Measurements from ENCODE around the gene MSTN. TPM values are rescaled to one million over a fixed set of nuclear protein-coding genes. Genes with fewer than 3 reads are reported as not detected.
A peak's percentile ranks its signal among the peaks of the same experiment; 100 is the strongest.

MSTN gene
- total RNA-seq, 1 donor from 2014 or later, result 0.18 TPM

DNA sequence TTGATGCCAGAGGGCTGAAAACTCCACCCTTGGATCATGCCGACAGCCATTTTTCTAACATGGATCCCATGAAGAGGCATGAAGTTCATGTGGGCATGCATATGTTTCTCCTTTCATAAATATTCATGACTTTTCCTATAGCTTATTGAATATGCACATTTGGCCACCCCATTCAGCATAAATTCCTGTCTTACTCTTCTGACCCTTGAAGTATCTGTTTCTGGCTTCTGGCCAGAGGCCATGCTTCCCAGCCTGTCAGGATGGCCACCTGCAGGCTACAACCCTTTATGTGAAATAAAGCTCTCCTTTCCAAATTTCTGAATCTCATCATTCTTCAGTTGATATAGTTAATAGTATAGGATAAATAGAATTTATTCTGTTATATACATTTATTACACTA, 19.6 kb upstream of the MSTN start:
- H3K4me3 ChIP-seq, result no peak overlapping the region
- TF ChIP-seq, protein P1, sequence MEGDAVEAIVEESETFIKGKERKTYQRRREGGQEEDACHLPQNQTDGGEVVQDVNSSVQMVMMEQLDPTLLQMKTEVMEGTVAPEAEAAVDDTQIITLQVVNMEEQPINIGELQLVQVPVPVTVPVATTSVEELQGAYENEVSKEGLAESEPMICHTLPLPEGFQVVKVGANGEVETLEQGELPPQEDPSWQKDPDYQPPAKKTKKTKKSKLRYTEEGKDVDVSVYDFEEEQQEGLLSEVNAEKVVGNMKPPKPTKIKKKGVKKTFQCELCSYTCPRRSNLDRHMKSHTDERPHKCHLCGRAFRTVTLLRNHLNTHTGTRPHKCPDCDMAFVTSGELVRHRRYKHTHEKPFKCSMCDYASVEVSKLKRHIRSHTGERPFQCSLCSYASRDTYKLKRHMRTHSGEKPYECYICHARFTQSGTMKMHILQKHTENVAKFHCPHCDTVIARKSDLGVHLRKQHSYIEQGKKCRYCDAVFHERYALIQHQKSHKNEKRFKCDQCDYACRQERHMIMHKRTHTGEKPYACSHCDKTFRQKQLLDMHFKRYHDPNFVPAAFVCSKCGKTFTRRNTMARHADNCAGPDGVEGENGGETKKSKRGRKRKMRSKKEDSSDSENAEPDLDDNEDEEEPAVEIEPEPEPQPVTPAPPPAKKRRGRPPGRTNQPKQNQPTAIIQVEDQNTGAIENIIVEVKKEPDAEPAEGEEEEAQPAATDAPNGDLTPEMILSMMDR (IDR thresholded peaks at IDR 0.05), result no peak
- H3K9me3 ChIP-seq, result no peaks in the 10 kb centered on the region
- no peaks in the 10 kb centered on the region for H3K27me3 ChIP-seq (ENCODE audit: low read depth)
- no peak for ATAC-seq
- intact Hi-C loops (cut with DNase I), result loop anchor here (10.0 kb wide), 1 partner anchor 193 kb away; no protein-coding TSS in a partner anchor
- H3K4me1 ChIP-seq, result no peaks in the 10 kb centered on the region
- H3K27ac ChIP-seq, result no peak overlapping the region
- no peak for DNase-seq
- H3K36me3 ChIP-seq, result no peaks in the 10 kb centered on the region

- ATAC-seq, result no peak
- H3K4me3 ChIP-seq, result no peak overlapping the region
- no peaks in the 10 kb centered on the region for H3K27me3 ChIP-seq (ENCODE audit: low read depth)
- DNase-seq, result no peak
- intact Hi-C loops (cut with DNase I), result loop anchor here (10.0 kb wide), 1 partner anchor 194 kb away; no protein-coding TSS in a partner anchor
- no peaks in the 10 kb centered on the region for H3K9me3 ChIP-seq
- H3K4me1 ChIP-seq, result no peaks in the 10 kb centered on the region
- H3K36me3 ChIP-seq, result no peaks in the 10 kb centered on the region
- TF ChIP-seq, protein P1 (IDR thresholded peaks at IDR 0.05), result no peak
- no peak overlapping the region for H3K27ac ChIP-seq
Measured at GRCh38 chr2:190080527-190081049, 18.1 kb upstream of the MSTN start.

DNA sequence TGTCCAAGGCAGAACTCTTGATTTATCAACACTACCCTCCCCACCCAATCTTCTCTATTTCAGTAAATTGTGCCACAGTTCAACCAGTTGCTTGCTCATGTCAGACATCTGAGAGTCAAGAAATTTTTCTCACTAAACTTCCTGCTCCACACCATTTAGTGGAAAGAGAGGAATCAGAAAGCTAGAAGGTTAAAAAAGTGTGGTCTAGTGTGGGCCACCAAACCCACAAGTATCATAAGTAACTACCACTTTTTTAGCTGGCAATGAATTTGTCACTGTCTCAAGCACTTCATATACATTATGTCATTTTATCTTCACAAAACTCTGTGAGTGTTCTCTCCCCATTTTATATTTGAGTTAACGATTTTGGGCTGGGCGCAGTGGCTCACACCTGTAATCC, 16.6 kb upstream of the MSTN start:
- no peak for ATAC-seq
- no peaks in the 10 kb centered on the region for H3K9me3 ChIP-seq
- DNase-seq, result no peak
- H3K27me3 ChIP-seq (ENCODE audit: low read depth), result no peaks in the 10 kb centered on the region
- no peak overlapping the region for H3K27ac ChIP-seq
- intact Hi-C loops (cut with DNase I), result no loop called here
- no peaks in the 10 kb centered on the region for H3K36me3 ChIP-seq
- H3K4me3 ChIP-seq, result no peak overlapping the region
- no peaks in the 10 kb centered on the region for H3K4me1 ChIP-seq
- TF ChIP-seq, protein P1 (IDR thresholded peaks at IDR 0.05), result no peak

- Histone ChIP-seq H3K27ac (no peak overlapping the region), H3K4me3 (no peak overlapping the region), H3K36me3 (no peaks in the 10 kb centered on the region), H3K27me3 (ENCODE audit: low read depth) (no peaks in the 10 kb centered on the region), H3K4me1 (no peaks in the 10 kb centered on the region), H3K9me3 (no peaks in the 10 kb centered on the region)
- ATAC-seq (no peak), DNase-seq (no peak)
- intact Hi-C loops (cut with DNase I), result no loop called here
- TF ChIP-seq, protein P1 (IDR thresholded peaks at IDR 0.05), result no peak
Measured at GRCh38 chr2:190075623-190076022, 13.1 kb upstream of the MSTN start.

DNA sequence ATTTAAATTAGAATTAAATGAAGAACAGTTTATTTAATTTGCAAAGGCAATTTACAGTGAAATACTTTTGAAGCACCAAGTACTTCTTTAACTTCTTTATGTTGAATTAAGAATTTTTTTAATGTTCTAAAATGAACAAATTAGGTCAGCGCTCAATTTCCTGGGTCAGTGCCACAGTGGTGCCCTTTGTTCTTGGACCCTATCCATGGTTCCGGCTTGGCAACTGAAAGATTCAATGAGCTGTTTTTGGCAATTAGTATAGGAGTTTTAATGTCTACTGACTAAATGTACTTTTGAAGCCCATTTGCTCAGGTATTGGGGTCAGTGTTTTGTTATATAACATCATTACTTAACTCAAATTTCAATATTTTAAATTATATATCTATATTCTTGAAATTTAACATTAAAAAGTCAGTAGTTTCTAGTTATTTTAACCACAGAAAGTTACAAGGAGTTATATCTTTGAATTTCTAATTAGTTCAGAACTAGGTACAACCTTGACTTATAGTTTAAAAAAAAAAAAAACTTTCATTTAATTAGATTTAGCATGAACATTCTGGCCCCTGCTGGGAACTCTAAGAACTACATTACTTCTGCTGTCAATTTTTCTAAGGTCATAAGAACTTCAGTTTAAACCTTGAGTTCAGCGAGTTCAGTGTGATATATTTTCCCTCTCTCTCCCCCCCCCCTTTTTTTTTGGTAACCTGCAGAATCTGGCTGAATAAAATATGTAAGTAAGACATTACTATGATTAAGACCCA, 7.6 kb upstream of the MSTN start:
- intact Hi-C loops (cut with DNase I), result no loop called here
- ATAC-seq (peak in 1 of 2 donors; percentile 58), DNase-seq (no peak)
- TF ChIP-seq, protein P1 (IDR thresholded peaks at IDR 0.05), result peak; percentile 42
- H3K9me3 ChIP-seq, result no peaks in the 10 kb centered on the region
- H3K36me3 ChIP-seq, result no peaks in the 10 kb centered on the region
- H3K4me3 ChIP-seq, result no peak overlapping the region
- H3K27ac ChIP-seq, result no peak overlapping the region
- H3K27me3 ChIP-seq (ENCODE audit: low read depth), result no peaks in the 10 kb centered on the region
- no peaks in the 10 kb centered on the region for H3K4me1 ChIP-seq

Measured in lower lobe of right lung (tissue), 2 donors.